ENCODE measurements around the gene PTOV1.

The PTOV1 gene

GRCh38 chr19:49861107-49861506, 10.1 kb downstream of the PTOV1 start:
- DNase-seq, result no peak

GRCh38 chr19:49861541-49862378, 10.8 kb downstream of the PTOV1 start:
- DNase-seq, result no peak

- DNase-seq, result no peak
Measured at GRCh38 chr19:49862391-49863253, 11.7 kb downstream of the PTOV1 start.

- DNase-seq, result no peak
Measured at GRCh38 chr19:49863254-49863934, 12.4 kb downstream of the PTOV1 start.

- no peak for DNase-seq
Measured at GRCh38 chr19:49863935-49864320, 13.0 kb downstream of the PTOV1 start.

GRCh38 chr19:49864890-49865289, 13.9 kb downstream of the PTOV1 start:
- no peak for DNase-seq

GRCh38 chr19:49866933-49867782, 16.2 kb downstream of the PTOV1 start, which contains the start of gene PNKP:
TSS of gene PNKP (minus strand) at chr19:49867576. CDS start at chr19:49867204, 372 bp downstream.
- peak; percentile 89 for DNase-seq

GRCh38 chr19:49869009-49869483, 18.1 kb downstream of the PTOV1 start:
- no peak for DNase-seq

GRCh38 chr19:49869484-49870308, 18.7 kb downstream of the PTOV1 start:
- DNase-seq, result peak; percentile 99

- DNase-seq, result no peak
Measured at GRCh38 chr19:49870309-49870901, 19.4 kb downstream of the PTOV1 start.

GRCh38 chr19:49871349-49871985, 20.5 kb downstream of the PTOV1 start:
- no peak for DNase-seq

- DNase-seq, result no peak
Measured at GRCh38 chr19:49872245-49873128, 21.5 kb downstream of the PTOV1 start.

- no peak for DNase-seq
Measured at GRCh38 chr19:49873129-49873521, 22.2 kb downstream of the PTOV1 start.

GRCh38 chr19:49873834-49874233, 22.9 kb downstream of the PTOV1 start:
- DNase-seq, result no peak

GRCh38 chr19:49874503-49875157, 23.7 kb downstream of the PTOV1 start:
- no peak for DNase-seq

GRCh38 chr19:49875177-49875576, 24.2 kb downstream of the PTOV1 start:
- no peak for DNase-seq

- DNase-seq, result peak; percentile 68
Measured at GRCh38 chr19:49875857-49876421, 25.0 kb downstream of the PTOV1 start.

GRCh38 chr19:49876422-49877019, 25.6 kb downstream of the PTOV1 start:
- DNase-seq, result peak; percentile 99

Measured in CD4-positive, alpha-beta T cell treated with Interleukin-21 for 1 hour (primary cell).